Choroid plexus epithelial cell (primary cell): ENCODE measurements around the gene LSM7.

Experiments
- DNase-seq: peaks from one replicate; pipeline ENCODE4 v3.0.0-alpha.2; 2010; ENCODE audit warnings: low read depth
- H3K4me3 ChIP-seq: 2 replicates; pipeline ENCODE4 v1.5.1; 2011; ENCODE audit warnings: low read depth, mild to moderate bottlenecking, control low read depth, low read length, moderate library complexity
- CTCF ChIP-seq: conservative IDR thresholded peaks from 2 replicates; pipeline ENCODE4 v1.5.1; 2011; ENCODE audit warnings: low read depth, mild to moderate bottlenecking, control low read depth, inconsistent platforms, low read length, moderate library complexity

LSM7 gene

GRCh38 chr19:2280633-2281264, 47.6 kb downstream of the LSM7 start:
- no peak overlapping the region for H3K4me3 ChIP-seq
- no peak for DNase-seq
- no peak for TF ChIP-seq CTCF

- no peak for DNase-seq
- H3K4me3 ChIP-seq = no peak overlapping the region
- no peak for TF ChIP-seq CTCF
Measured at GRCh38 chr19:2278459-2279158, 49.8 kb downstream of the LSM7 start.

- no peak for DNase-seq
- no peak for TF ChIP-seq CTCF
- no peak overlapping the region for H3K4me3 ChIP-seq
Measured at GRCh38 chr19:2277138-2277537, 51.2 kb downstream of the LSM7 start.

GRCh38 chr19:2276429-2276986, 51.9 kb downstream of the LSM7 start:
- no peak for TF ChIP-seq CTCF
- DNase-seq = no peak
- H3K4me3 ChIP-seq = no peak overlapping the region

GRCh38 chr19:2275588-2276428, 52.6 kb downstream of the LSM7 start:
- TF ChIP-seq CTCF = no peak
- DNase-seq = no peak
- H3K4me3 ChIP-seq = no peak overlapping the region

GRCh38 chr19:2274931-2275535, 53.4 kb downstream of the LSM7 start:
- DNase-seq = peak; percentile 70

More at GRCh38 chr19:2274931-2275535, 53.4 kb downstream of the LSM7 start:
- TF ChIP-seq CTCF = peak; percentile 76
- H3K4me3 ChIP-seq = no peak overlapping the region
